ENCODE measurements around the gene DNMT3A. TPM values are rescaled to one million over a fixed set of nuclear protein-coding genes. Genes with fewer than 3 reads are reported as not detected.

Gene DNMT3A
- total and polyA plus RNA-seq, 2 of the 8 experiments (the other 6 are each of a cell fraction or from before 2014, with no cell fraction given): 33.6 to 178 TPM

GRCh38 chr2:25221579-25221978 is 120.1 kb downstream of the DNMT3A start:
- DNase-seq (ENCODE audit: low read depth in 1 of 2, low spot score in 2 of 2): no peak
- Histone ChIP-seq H3K14ac (ENCODE audit: insufficient read length) (no peak overlapping the region), H3K27ac (ENCODE audit: low read depth, low read length) (no peak overlapping the region), H2BK12ac (ENCODE audit: low read depth, low read length) (no peak overlapping the region), H3K23me2 (ENCODE audit: low read depth, low read length) (no peaks in the 10 kb centered on the region), H3K4me3 (ENCODE audit: extremely low read depth in 1 of 4, insufficient read depth in 2 of 4, low read depth in 3 of 4, low read length in 4 of 4) (no peak overlapping the region), H3K36me3 (ENCODE audit: control insufficient read depth in 2 of 4, insufficient read depth in 4 of 4, low read length in 3 of 4) (no peaks in the 10 kb centered on the region), H3K79me1 (ENCODE audit: low read depth, low read length) (no peaks in the 10 kb centered on the region), H3K56ac (replicated peaks; ENCODE audit: insufficient read length, low read depth, low read length) (no peak overlapping the region), H3K4ac (replicated peaks; ENCODE audit: insufficient read length, low read depth, low read length) (no peak overlapping the region), H3K4me2 (ENCODE audit: insufficient read depth in 1 of 2, low read depth in 2 of 2, low read length in 2 of 2) (no peak overlapping the region), H3K27me3 (replicated peaks in 1 of 4; ENCODE audit: control insufficient read depth in 3 of 4, extremely low read depth in 1 of 4, insufficient read depth in 3 of 4, low read length in 3 of 4) (no peaks in the 10 kb centered on the region), H2BK5ac (ENCODE audit: low read depth, low read length) (no peak overlapping the region), H3K9me3 (ENCODE audit: insufficient read depth in 2 of 2, low read depth in 1 of 2, low read length in 1 of 2) (no peaks in the 10 kb centered on the region), H4K5ac (ENCODE audit: insufficient read length, low read depth, low read length) (no peak overlapping the region), H3K4me1 (replicated peaks in 1 of 4; ENCODE audit: control insufficient read depth in 3 of 4, insufficient read depth in 4 of 4, low read length in 3 of 4) (no peaks in the 10 kb centered on the region), H2AFZ (ENCODE audit: low read length) (no peak overlapping the region), H2BK15ac (ENCODE audit: low read length) (no peak overlapping the region), H2BK20ac (ENCODE audit: low read length) (no peak overlapping the region), H3K18ac (ENCODE audit: extremely low read depth, low read length) (no peak overlapping the region), H2BK120ac (replicated peaks; ENCODE audit: low read depth, low read length) (no peak overlapping the region), H3K79me2 (ENCODE audit: control insufficient read depth in 1 of 2, insufficient read depth in 2 of 2, low read length in 2 of 2) (no peaks in the 10 kb centered on the region), H2AK5ac (ENCODE audit: low read depth, low read length) (no peak overlapping the region), H4K8ac (ENCODE audit: extremely low read depth, insufficient read depth, low read length) (no peak overlapping the region), H4K20me1 (replicated peaks in 1 of 2; ENCODE audit: control insufficient read depth in 1 of 2, insufficient read depth in 2 of 2, low read length in 2 of 2) (peaks cover 0 to 1% of the 10 kb centered on the region in 2 experiments), H3K9ac (replicated peaks in 1 of 4; ENCODE audit: extremely low read depth in 1 of 4, low read depth in 3 of 4, low read length in 3 of 4) (no peak overlapping the region), H4K91ac (replicated peaks; ENCODE audit: insufficient read length, low read length) (no peak overlapping the region), H3K23ac (ENCODE audit: insufficient read length) (no peak overlapping the region)
- no peak for FAIRE-seq
- WGBS, 2 experiments (ENCODE audit: extremely low coverage in 1 of 2, insufficient coverage in 1 of 2, insufficient read length in 1 of 2, insufficient replicate concordance in 2 of 2, low coverage in 1 of 2, low lambda C conversion rate in 2 of 2, missing lambda C conversion rate in 1 of 2): 79% methylated on average over 3 of the region's 4 CpGs; no CpG with 5 or more reads in 1 of the 2 experiments
- ChIA-PET POLR2A (ENCODE audit: partially characterized antibody) (interaction anchor here (5.8 kb wide), 1 partner anchor 9 kb away, joined by 44 read pairs; no protein-coding TSS in a partner anchor), CTCF (ENCODE audit: partially characterized antibody) (interaction anchor here (1.0 to 5.2 kb wide), 2 partner anchors 7 to 18 kb away, joined by 4 to 34 read pairs; no protein-coding TSS in a partner anchor)
- TF ChIP-seq PHF8 (conservative IDR thresholded peaks at IDR 0.05; ENCODE audit: low read depth, low read length): no peak
- TF ChIP-seq RXRA (IDR thresholded peaks at IDR 0.05; ENCODE audit: insufficient read depth, low read depth, low read length): no peak
- TF ChIP-seq ATF3 (IDR thresholded peaks at IDR 0.05; ENCODE audit: insufficient read depth, low read depth, low read length): no peak
- TF ChIP-seq CTBP2 (IDR thresholded peaks at IDR 0.05; ENCODE audit: borderline replicate concordance, insufficient read depth, insufficient read length, low read length): no peak
- no peak for TF ChIP-seq GTF2F1 (IDR thresholded peaks at IDR 0.05; ENCODE audit: borderline replicate concordance, low read depth, low read length)
- TF ChIP-seq HDAC6 (IDR thresholded peaks at IDR 0.05; ENCODE audit: low read depth, low read length): no peak
- no peak for TF ChIP-seq TAF7 (optimal IDR thresholded peaks at IDR 0.05; ENCODE audit: borderline replicate concordance, low read depth, low read length)
- TF ChIP-seq USF2 (IDR thresholded peaks at IDR 0.05; ENCODE audit: low read length): no peak
- TF ChIP-seq SP1 (IDR thresholded peaks at IDR 0.05; ENCODE audit: low read depth, low read length): no peak
- no peak for TF ChIP-seq POU5F1 (IDR thresholded peaks at IDR 0.05; ENCODE audit: low read depth, low read length)
- no peak for TF ChIP-seq FOSL1 (IDR thresholded peaks at IDR 0.05; ENCODE audit: insufficient read depth, low read depth, low read length)
